ENCODE measurements around the gene CCSAP. TPM values are rescaled to one million over a fixed set of nuclear protein-coding genes. Genes with fewer than 3 reads are reported as not detected.
A peak's percentile ranks its signal among the peaks of the same experiment; 100 is the strongest.

Gene CCSAP
- polyA plus RNA-seq, 6 donors from 2014 or later = 0.13 to 3.3 (median 2.4) TPM

GRCh38 chr1:229377429-229377828 is 34.6 kb upstream of the CCSAP start:
- no peak overlapping the region for H3K27ac Mint-ChIP-seq
- no peaks in the 10 kb centered on the region for H3K4me1 Mint-ChIP-seq
- DNase-seq = no peak
- H3K27me3 Mint-ChIP-seq = peaks cover 20 to 51% (median 29%) of the 10 kb centered on the region in 3 donors
- H3K9me3 Mint-ChIP-seq = no peaks in the 10 kb centered on the region
- ATAC-seq (ENCODE audit: low read depth in 2 of 2) = no peak
- H3K36me3 Mint-ChIP-seq = no peaks in the 10 kb centered on the region
- H3K4me3 Mint-ChIP-seq = no peak overlapping the region

- Mint-ChIP-seq H3K36me3 (no peaks in the 10 kb centered on the region), H3K4me3 (no peak overlapping the region), H3K4me1 (no peaks in the 10 kb centered on the region), H3K27me3 (peaks cover 23 to 52% (median 38%) of the 10 kb centered on the region in 3 donors), H3K9me3 (no peaks in the 10 kb centered on the region), H3K27ac (no peak overlapping the region)
- DNase-seq (no peak), ATAC-seq (ENCODE audit: low read depth in 2 of 2) (no peak)
Measured at GRCh38 chr1:229376521-229376920, 33.7 kb upstream of the CCSAP start.

GRCh38 chr1:229374485-229374884 is 31.6 kb upstream of the CCSAP start:
- H3K27me3 Mint-ChIP-seq = peaks cover 33 to 55% (median 43%) of the 10 kb centered on the region in 3 donors
- peaks cover 0 to 10% (median 9%) of the 10 kb centered on the region in 3 donors for H3K4me1 Mint-ChIP-seq
- no peak overlapping the region for H3K4me3 Mint-ChIP-seq
- no peak overlapping the region for H3K27ac Mint-ChIP-seq
- DNase-seq = no peak
- no peaks in the 10 kb centered on the region for H3K36me3 Mint-ChIP-seq
- no peak for ATAC-seq (ENCODE audit: low read depth in 2 of 2)
- H3K9me3 Mint-ChIP-seq = no peaks in the 10 kb centered on the region

GRCh38 chr1:229373395-229373794 is 30.5 kb upstream of the CCSAP start:
- no peak for ATAC-seq (ENCODE audit: low read depth in 2 of 2)
- Mint-ChIP-seq H3K4me3 (no peak overlapping the region), H3K36me3 (no peaks in the 10 kb centered on the region), H3K27me3 (peaks cover 28 to 54% (median 49%) of the 10 kb centered on the region in 3 donors), H3K9me3 (no peaks in the 10 kb centered on the region), H3K27ac (no peak overlapping the region), H3K4me1 (peaks cover 0 to 10% (median 9%) of the 10 kb centered on the region in 3 donors)
- no peak for DNase-seq

GRCh38 chr1:229372251-229372650 is 29.4 kb upstream of the CCSAP start:
- ATAC-seq (ENCODE audit: low read depth in 2 of 2) = no peak
- peaks cover 0 to under 1% (median 0%) of the 10 kb centered on the region in 7 donors for H3K9me3 Mint-ChIP-seq

GRCh38 chr1:229371624-229372023 is 28.8 kb upstream of the CCSAP start:
- ATAC-seq (ENCODE audit: low read depth in 2 of 2) = no peak
- Mint-ChIP-seq H3K27ac (no peak overlapping the region), H3K27me3 (peaks cover 33 to 56% (median 50%) of the 10 kb centered on the region in 3 donors), H3K36me3 (no peaks in the 10 kb centered on the region), H3K4me3 (no peak overlapping the region), H3K9me3 (peaks cover 0 to 3% (median 0%) of the 10 kb centered on the region in 7 donors), H3K4me1 (peaks cover 0 to 10% (median 9%) of the 10 kb centered on the region in 3 donors)
- no peak for DNase-seq

More at GRCh38 chr1:229372251-229372650, 29.4 kb upstream of the CCSAP start:
- Mint-ChIP-seq H3K4me1 (peaks cover 0 to 10% (median 9%) of the 10 kb centered on the region in 3 donors), H3K4me3 (no peak overlapping the region), H3K27me3 (peaks cover 33 to 59% (median 49%) of the 10 kb centered on the region in 3 donors), H3K27ac (no peak overlapping the region), H3K36me3 (no peaks in the 10 kb centered on the region)
- no peak for DNase-seq

GRCh38 chr1:229370601-229371021 is 27.8 kb upstream of the CCSAP start:
- peaks cover 33 to 60% (median 54%) of the 10 kb centered on the region in 3 donors for H3K27me3 Mint-ChIP-seq
- peak overlapping the region in 2 of 8 donors; percentile 30 to 41 for H3K4me3 Mint-ChIP-seq
- ATAC-seq (ENCODE audit: low read depth in 2 of 2) (peak; percentile 30 to 60), DNase-seq (no peak)
- H3K4me1 Mint-ChIP-seq = peaks cover 0 to 10% (median 9%) of the 10 kb centered on the region in 3 donors
- H3K27ac Mint-ChIP-seq = no peak overlapping the region
- H3K9me3 Mint-ChIP-seq = peaks cover 7 to 10% (median 8%) of the 10 kb centered on the region in 7 donors
- H3K36me3 Mint-ChIP-seq = peaks cover 0 to 8% of the 10 kb centered on the region in 2 donors

- no peak for ATAC-seq (ENCODE audit: low read depth in 2 of 2)
Measured at GRCh38 chr1:229368347-229368746, 25.5 kb upstream of the CCSAP start.

GRCh38 chr1:229365569-229365968 is 22.7 kb upstream of the CCSAP start:
- Mint-ChIP-seq H3K9me3 (peaks cover 12 to 21% (median 14%) of the 10 kb centered on the region in 7 donors), H3K36me3 (peaks cover 9 to 20% of the 10 kb centered on the region in 2 donors), H3K4me1 (peaks cover 0 to 5% (median 3%) of the 10 kb centered on the region in 3 donors), H3K27me3 (peaks cover 30 to 52% (median 48%) of the 10 kb centered on the region in 3 donors), H3K4me3 (peak overlapping the region in 1 of 8 donors; percentile 3), H3K27ac (peak overlapping the region in 1 of 6 donors; percentile 9)
- DNase-seq (no peak), ATAC-seq (ENCODE audit: low read depth in 2 of 2) (no peak)

More at GRCh38 chr1:229368347-229368746, 25.5 kb upstream of the CCSAP start:
- H3K27ac Mint-ChIP-seq = no peak overlapping the region
- H3K4me3 Mint-ChIP-seq = no peak overlapping the region
- peaks cover 0 to 10% (median 9%) of the 10 kb centered on the region in 3 donors for H3K4me1 Mint-ChIP-seq
- no peak for DNase-seq
- H3K9me3 Mint-ChIP-seq = peaks cover 12 to 21% (median 14%) of the 10 kb centered on the region in 7 donors
- H3K36me3 Mint-ChIP-seq = peaks cover 9 to 20% of the 10 kb centered on the region in 2 donors
- peaks cover 40 to 71% (median 67%) of the 10 kb centered on the region in 3 donors for H3K27me3 Mint-ChIP-seq

- no peak overlapping the region for H3K4me3 Mint-ChIP-seq
- ATAC-seq (ENCODE audit: low read depth in 2 of 2) (no peak), DNase-seq (no peak)
- peaks cover 9 to 20% of the 10 kb centered on the region in 2 donors for H3K36me3 Mint-ChIP-seq
- H3K9me3 Mint-ChIP-seq = peaks cover 12 to 21% (median 14%) of the 10 kb centered on the region in 7 donors
- H3K27me3 Mint-ChIP-seq = peaks cover 35 to 54% (median 52%) of the 10 kb centered on the region in 3 donors
- H3K27ac Mint-ChIP-seq = no peak overlapping the region
- no peaks in the 10 kb centered on the region for H3K4me1 Mint-ChIP-seq
Measured at GRCh38 chr1:229364207-229365065, 21.6 kb upstream of the CCSAP start.

- ATAC-seq (ENCODE audit: low read depth in 2 of 2) (no peak), DNase-seq (no peak)
- H3K4me3 Mint-ChIP-seq = peak overlapping the region in 1 of 8 donors; percentile 33
- H3K27me3 Mint-ChIP-seq = peaks cover 35 to 59% (median 55%) of the 10 kb centered on the region in 3 donors
- peak overlapping the region in 1 of 6 donors; percentile 21 for H3K27ac Mint-ChIP-seq
- H3K4me1 Mint-ChIP-seq = no peaks in the 10 kb centered on the region
- peaks cover 12 to 21% (median 14%) of the 10 kb centered on the region in 7 donors for H3K9me3 Mint-ChIP-seq
- H3K36me3 Mint-ChIP-seq = peaks cover 9 to 20% of the 10 kb centered on the region in 2 donors
Measured at GRCh38 chr1:229363723-229364122, 20.9 kb upstream of the CCSAP start.

GRCh38 chr1:229360420-229360819 is 17.6 kb upstream of the CCSAP start:
- DNase-seq (no peak), ATAC-seq (ENCODE audit: low read depth in 2 of 2) (no peak)
- no peaks in the 10 kb centered on the region for H3K4me1 Mint-ChIP-seq
- H3K27me3 Mint-ChIP-seq = peaks cover 47 to 75% (median 63%) of the 10 kb centered on the region in 3 donors
- H3K27ac Mint-ChIP-seq = no peak overlapping the region
- no peak overlapping the region for H3K4me3 Mint-ChIP-seq
- H3K9me3 Mint-ChIP-seq = peaks cover 5 to 20% (median 10%) of the 10 kb centered on the region in 7 donors
- peaks cover 10 to 14% of the 10 kb centered on the region in 2 donors for H3K36me3 Mint-ChIP-seq

- H3K9me3 Mint-ChIP-seq = peaks cover 0 to 20% (median 15%) of the 10 kb centered on the region in 7 donors
- H3K27ac Mint-ChIP-seq = no peak overlapping the region
- peaks cover 35 to 88% (median 67%) of the 10 kb centered on the region in 3 donors for H3K27me3 Mint-ChIP-seq
- ATAC-seq (ENCODE audit: low read depth in 2 of 2) (no peak), DNase-seq (no peak)
- H3K36me3 Mint-ChIP-seq = peaks cover 0 to 6% of the 10 kb centered on the region in 2 donors
- H3K4me1 Mint-ChIP-seq = no peaks in the 10 kb centered on the region
- no peak overlapping the region for H3K4me3 Mint-ChIP-seq
Measured at GRCh38 chr1:229355661-229356060, 12.8 kb upstream of the CCSAP start.

Measured in naive B cell (primary cell).